GM18502 (cell line): ENCODE measurements around the gene SENP1.

Source experiments
- ATAC-seq: cut with Tn5 transposase; IDR thresholded peaks from one replicate; pipeline ENCODE4 v1.9.1; 2021; ENCODE audit warnings: mild to moderate bottlenecking; ENCODE audit not compliant: unreplicated experiment, poor library complexity

SENP1 gene

DNA sequence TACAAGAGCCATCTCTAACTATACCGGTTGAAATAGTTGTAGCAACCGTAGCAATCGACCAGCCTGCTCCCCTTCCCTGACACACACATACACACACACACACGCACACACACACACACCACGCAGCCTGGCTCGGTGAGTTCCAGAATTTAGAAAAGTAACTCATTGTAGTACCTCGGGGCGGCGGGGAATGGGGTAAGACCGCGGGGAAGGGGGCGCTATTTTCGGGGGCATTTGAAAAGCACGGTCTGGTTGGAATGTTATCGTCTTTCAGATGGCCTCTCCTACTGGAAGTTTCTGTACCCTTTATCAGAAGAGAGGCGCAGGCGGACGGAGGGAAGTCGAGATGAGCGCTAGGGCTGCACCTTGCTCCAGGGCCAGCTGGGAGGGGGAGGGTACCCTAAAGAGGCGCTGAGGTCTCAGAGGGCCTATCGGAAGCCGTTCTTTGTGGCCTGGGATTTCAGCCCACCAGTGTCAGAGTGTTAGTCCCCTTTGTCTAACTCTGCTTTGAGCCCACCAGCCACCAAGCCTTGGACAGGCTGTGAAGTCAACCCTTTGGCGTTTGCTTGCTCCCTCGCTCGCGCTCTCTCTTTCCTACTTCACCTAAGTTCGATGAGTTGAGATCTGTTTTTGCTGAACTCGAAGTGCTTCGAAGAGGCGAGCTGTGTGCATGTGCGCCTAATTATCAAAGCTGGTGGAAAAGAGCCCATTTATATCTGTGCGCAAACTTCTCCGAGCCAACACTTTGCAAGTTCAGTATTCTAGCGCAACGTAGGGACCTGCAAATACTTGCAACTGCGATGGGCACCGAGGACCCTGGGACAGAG is 102.4 kb downstream of the SENP1 start:
- no peak for ATAC-seq

- ATAC-seq, result no peak
Observed at GRCh38 chr12:48002773-48003218, 103.1 kb downstream of the SENP1 start.

DNA sequence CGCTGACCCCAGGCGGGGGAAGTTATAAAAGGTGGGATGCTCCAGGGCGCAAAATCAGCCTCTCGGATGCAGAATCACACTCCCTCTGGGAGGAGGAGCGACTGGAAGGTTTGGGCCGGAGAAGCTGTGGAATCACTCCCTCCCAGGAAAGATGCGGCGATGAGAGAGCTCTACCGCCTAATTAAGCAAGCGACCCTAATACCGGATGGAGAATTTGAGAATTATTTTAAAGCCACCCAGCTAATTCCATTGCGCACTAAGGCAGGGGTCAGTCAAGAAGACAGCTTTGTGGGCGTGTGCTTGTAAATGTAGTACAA is 103.5 kb downstream of the SENP1 start:
- no peak for ATAC-seq

GRCh38 chr12:48001505-48002413 is 104.1 kb downstream of the SENP1 start:
- no peak for ATAC-seq

GRCh38 chr12:48000878-48001504 is 104.9 kb downstream of the SENP1 start:
- no peak for ATAC-seq

- ATAC-seq, result no peak
Observed at GRCh38 chr12:47999816-48000215, 106.1 kb downstream of the SENP1 start.

GRCh38 chr12:47997321-47997720 is 108.6 kb downstream of the SENP1 start:
- no peak for ATAC-seq

- ATAC-seq, result no peak
Observed at GRCh38 chr12:47995981-47996401, 109.9 kb downstream of the SENP1 start.

GRCh38 chr12:47993491-47993890 is 112.4 kb downstream of the SENP1 start:
- ATAC-seq, result no peak
